HepG2 (cell line): ENCODE data around the gene RAPSN. TPM values are rescaled to one million over a fixed set of nuclear protein-coding genes. Genes with fewer than 3 reads are reported as not detected.

Experiments used
- ATAC-seq: fragments of 200-7000 bp; cut with Tn5 transposase; 3 replicates; pipeline ENCODE4 v1.9.1; 2020; ENCODE audit warnings: mild to moderate bottlenecking, moderate library complexity
- BruUV-seq: library from RNA; stranded (reverse); fragments of 400-500 nt; replicated peaks from 2 replicates; lab custom pipeline; 2021; lab: Mats Ljungman, UMichigan
- CTCF ChIA-PET: fragments of 300-600 bp; formaldehyde crosslinking; extraction: SDS; loops from one replicate; lab custom pipeline; 2021; ENCODE audit warnings: low total read pairs, inconsistent platforms, low intra/inter-chr PET ratio; lab: Yijun Ruan, JAX
- POLR2A ChIA-PET: fragments of 350-600 bp; sonication (Branson Sonifier 250); formaldehyde crosslinking; loops from one replicate; lab custom pipeline; 2020; ENCODE audit warnings: antibody characterized with exemption, inconsistent platforms; lab: Yijun Ruan, JAX
- DNase-seq: peaks from one replicate; pipeline ENCODE4 v3.0.0-alpha.2; 2015; ENCODE audit warnings: low spot score
- FAIRE-seq: peaks from 3 replicates; lab custom pipeline; 2011; peaks lifted over from hg19 to GRCh38; lab: Jason Lieb, UNC
- H2AFZ ChIP-seq: one replicate; pipeline ENCODE4 v1.6.1; 2011; ENCODE audit warnings: low read length, inconsistent platforms
- H3K27ac ChIP-seq: fragments of 300-600 bp; 3 replicates; pipeline ENCODE4 v1.8.0; 2011; ENCODE audit warnings: mixed run types, mild to moderate bottlenecking, mixed read lengths, low read length, inconsistent platforms; ENCODE audit not compliant: insufficient read depth; ENCODE audit errors: extremely low read length
- H3K27me3 ChIP-seq, 2 experiments: fragments of 200-600 bp in 1 of 2; 2 replicates in 1 of 2; 3 replicates in 1 of 2; pipeline versions ENCODE4 v1.6.0 to v1.8.0; 2011; ENCODE audit warnings: low read length in 2 of 2, mild to moderate bottlenecking in 2 of 2, moderate library complexity in 2 of 2, inconsistent platforms in 1 of 2; ENCODE audit not compliant: insufficient read depth in 2 of 2, control insufficient read depth in 1 of 2
- H3K36me3 ChIP-seq, 2 experiments: fragments of 200-600 bp in 1 of 2; replicated peaks in 1 of 2; 2 replicates in 1 of 2; 3 replicates in 1 of 2; pipeline versions ENCODE4 v1.5.1 to v1.8.0; 2011; ENCODE audit warnings: low read length in 2 of 2, inconsistent platforms in 1 of 2; ENCODE audit not compliant: insufficient read depth in 2 of 2, control insufficient read depth in 1 of 2
- H3K4me1 ChIP-seq: 2 replicates; pipeline ENCODE4 v1.5.1; 2012; ENCODE audit warnings: low read length, inconsistent platforms; ENCODE audit not compliant: insufficient read depth
- H3K4me2 ChIP-seq: 2 replicates; pipeline ENCODE4 v1.6.0; 2011; ENCODE audit warnings: low read depth, low read length, inconsistent platforms
- H3K4me3 ChIP-seq, 3 experiments: fragments of 200-600 bp in 1 of 3; sonication (generic), shearing (Covaris generic) in 1 of 3; replicated peaks in 1 of 3; 2 replicates each; pipeline ENCODE4 v1.5.1; 2011 to 2016; ENCODE audit warnings: low read length in 3 of 3, inconsistent platforms in 2 of 3, low read depth in 2 of 3, mild to moderate bottlenecking in 2 of 3, control low read depth in 1 of 3, mixed read lengths in 1 of 3; ENCODE audit not compliant: insufficient read depth in 1 of 3
- H3K79me2 ChIP-seq: one replicate; pipeline ENCODE4 v1.6.1; 2011; ENCODE audit warnings: low read length, inconsistent platforms; ENCODE audit not compliant: insufficient read depth
- H3K9ac ChIP-seq: 2 replicates; pipeline ENCODE4 v1.6.0; 2011; ENCODE audit warnings: mild to moderate bottlenecking, low read depth, low read length, inconsistent platforms; ENCODE audit not compliant: insufficient read depth
- H3K9me3 ChIP-seq: 2 replicates; pipeline ENCODE4 v1.5.1; 2012; ENCODE audit warnings: mild to moderate bottlenecking, low read length
- H4K20me1 ChIP-seq: 2 replicates; pipeline ENCODE4 v1.6.0; 2011; ENCODE audit warnings: inconsistent platforms, mild to moderate bottlenecking, low read length, moderate library complexity; ENCODE audit not compliant: insufficient read depth
- FOXA1 ChIP-seq, 2 experiments: fragments of 450-650 bp in 1 of 2; sonication (generic) in 1 of 2; formaldehyde crosslinking in 1 of 2; IDR thresholded peaks; 2 replicates each; pipeline versions ENCODE4 v1.4.0 to v1.6.1; 2016 to 2020; ENCODE audit warnings: missing genetic modification reagents in 1 of 2
- GABPA ChIP-seq, 2 experiments: IDR thresholded peaks; 2 replicates each; pipeline ENCODE4 v1.6.1; 2011 to 2016; ENCODE audit warnings: low read depth in 2 of 2, low read length in 1 of 2, missing biosample characterization in 1 of 2, missing genetic modification characterization in 1 of 2
- KDM5B ChIP-seq: sonication (generic); formaldehyde crosslinking; IDR thresholded peaks from 2 replicates; pipeline ENCODE4 v1.4.0; 2020; ENCODE audit warnings: missing genetic modification reagents, mild to moderate bottlenecking, borderline replicate concordance
- MTERF4 ChIP-seq: sonication (generic); formaldehyde crosslinking; IDR thresholded peaks from 2 replicates; pipeline ENCODE4 v1.8.0; 2023; ENCODE audit warnings: mild to moderate bottlenecking, missing genetic modification reagents
- NFIB ChIP-seq: sonication (generic); formaldehyde crosslinking; IDR thresholded peaks from 2 replicates; pipeline ENCODE4 v1.9.0; 2021; ENCODE audit warnings: missing genetic modification reagents, mild to moderate bottlenecking, borderline replicate concordance
- NR2F6 ChIP-seq, 2 experiments: IDR thresholded peaks; 2 replicates each; pipeline ENCODE4 v1.6.1; 2016; ENCODE audit warnings: antibody characterized with exemption in 1 of 2, mild to moderate bottlenecking in 1 of 2
- POLR2AphosphoS2 ChIP-seq: IDR thresholded peaks from 2 replicates; pipeline ENCODE4 v1.6.1; 2011; ENCODE audit warnings: low read depth, low read length, improper control_type of control experiment
- RBFOX2 ChIP-seq: fragments of 200-400 bp; formaldehyde crosslinking; IDR thresholded peaks from 2 replicates; pipeline ENCODE4 v1.6.1; 2017; ENCODE audit warnings: low read depth, mild to moderate bottlenecking, low read length
- SAP130 ChIP-seq: IDR thresholded peaks from 2 replicates; pipeline ENCODE4 v1.6.1; 2016; ENCODE audit warnings: low read depth
- SNAI1 ChIP-seq: sonication (generic); formaldehyde crosslinking; IDR thresholded peaks from 2 replicates; pipeline ENCODE4 v1.5.0; 2020; ENCODE audit warnings: mild to moderate bottlenecking, missing genetic modification reagents, borderline replicate concordance
- ZBTB33 ChIP-seq: sonication (generic); formaldehyde crosslinking; IDR thresholded peaks from 2 replicates; pipeline ENCODE4 v1.4.0; 2020; ENCODE audit warnings: missing genetic modification reagents
- ZBTB38 ChIP-seq: sonication (generic); formaldehyde crosslinking; IDR thresholded peaks from 2 replicates; pipeline ENCODE4 v1.5.1; 2020; ENCODE audit warnings: mild to moderate bottlenecking, missing genetic modification reagents
- ZBTB7A ChIP-seq: sonication (generic); formaldehyde crosslinking; IDR thresholded peaks from 2 replicates; pipeline ENCODE4 v1.8.0; 2022; ENCODE audit warnings: mild to moderate bottlenecking, missing genetic modification reagents
- ZNF143 ChIP-seq: sonication (generic); formaldehyde crosslinking; IDR thresholded peaks from 2 replicates; pipeline ENCODE4 v1.4.0; 2020; ENCODE audit warnings: missing genetic modification reagents
- ZNF280B ChIP-seq: sonication (generic); formaldehyde crosslinking; IDR thresholded peaks from 2 replicates; pipeline ENCODE4 v1.5.0; 2020; ENCODE audit warnings: missing genetic modification reagents, mild to moderate bottlenecking, borderline replicate concordance
- ZNF557 ChIP-seq: sonication (generic); formaldehyde crosslinking; IDR thresholded peaks from 2 replicates; pipeline ENCODE4 v1.4.0; 2020; ENCODE audit warnings: missing genetic modification reagents
- ZNF563 ChIP-seq: sonication (generic); formaldehyde crosslinking; IDR thresholded peaks from 2 replicates; pipeline ENCODE4 v1.8.0; 2022; ENCODE audit warnings: mild to moderate bottlenecking, moderate library complexity, missing genetic modification reagents
- WGBS: methylation state at CpG from one replicate; pipeline ENCODE4 v1.1.6; 2017; ENCODE audit warnings: low lambda C conversion rate; 5-methylcytosine and 5-hydroxymethylcytosine counted together
- in situ Hi-C: cut with HindIII; loops from 2 replicates; pipeline ENCODE4 v1.10.0; 2017; ENCODE audit warnings: low pct_unique_long_range_greater_than_20kb; ENCODE audit not compliant: extremely low pct_ligation_motif_present
- intact Hi-C: fragments of 100-400 bp; cut with micrococcal nuclease; formaldehyde crosslinking; loops from one replicate; pipeline ENCODE4 v1.10.0; 2022; ENCODE audit not compliant: unreplicated experiment
- polyA plus RNA-seq, 8 experiments: library from polyadenylated mRNA; depleted of rRNA in 3 of 8; stranded (reverse) in 7 of 8; unstranded in 1 of 8; fragments of >200 nt; fragmentation: Illumina TruSeq in 4 of 8; extraction: Trizol in 4 of 8; gene quantifications; 2 replicates each; pipeline versions ENCODE4 v1.2.1 to v1.2.3, GENCODE V29; 2011 to 2016; ENCODE audit warnings: low read depth in 4 of 8, missing spikeins in 1 of 8, mixed read lengths in 1 of 8; ENCODE audit not compliant: insufficient read depth in 1 of 8
- total RNA-seq, 5 experiments: library from RNA; depleted of rRNA; stranded (reverse); fragments of >200 nt; fragmentation: Illumina TruSeq; extraction: Trizol; gene quantifications; 2 replicates each; pipeline ENCODE4 v1.2.3, GENCODE V29; 2016; ENCODE audit warnings: low read depth in 1 of 5

RAPSN gene
- total and polyA plus RNA-seq, 2 of the 13 experiments (the other 11 are each of a cell fraction or from before 2014, with no cell fraction given): 0.15 to 1.2 TPM

GRCh38 chr11:47394322-47395222 is 54.4 kb downstream of the RAPSN start:
- no peaks in the 10 kb centered on the region for H3K79me2 ChIP-seq
- peaks cover 0 to 16% of the 10 kb centered on the region in 2 experiments; a peak in 2 of 5 replicates for H3K27me3 ChIP-seq
- in situ Hi-C loops: no loop called here
- H3K27ac ChIP-seq: no peak overlapping the region
- H2AFZ ChIP-seq: no peak overlapping the region
- H3K9me3 ChIP-seq: no peaks in the 10 kb centered on the region
- ATAC-seq (peak; percentile 16), DNase-seq (peak; percentile 38), FAIRE-seq (no peak)
- ChIA-PET POLR2A (no interaction called here), CTCF (no interaction called here)
- BruUV-seq: no TSS peak
- WGBS: 82% methylated on average over 15 of the region's 39 CpGs
- no peak overlapping the region for H3K9ac ChIP-seq
- H3K4me1 ChIP-seq: peaks cover 58% of the 10 kb centered on the region
- H3K4me3 ChIP-seq: no peak overlapping the region
- intact Hi-C loops: no loop called here
- H3K4me2 ChIP-seq: no peak overlapping the region
- H3K36me3 ChIP-seq: no peaks in the 10 kb centered on the region
- no peaks in the 10 kb centered on the region for H4K20me1 ChIP-seq
- TF ChIP-seq ZNF143 (no peak), ZBTB33 (CRISPR knock-in tag) (peak; percentile 94), ZBTB7A (peak; percentile 72; the same call in 1 of the 2 replicates), MTERF4 (CRISPR knock-in tag) (no peak), POLR2AphosphoS2 (no peak), ZNF557 (CRISPR knock-in tag) (no peak), RBFOX2 (peak; percentile 53; the same call in 1 of the 2 replicates), NFIB (no peak), KDM5B (no peak), SNAI1 (CRISPR knock-in tag) (no peak), SAP130 (CRISPR knock-in tag) (peak; percentile 49; the same call in 1 of the 2 replicates), ZNF280B (CRISPR knock-in tag) (0 out of 2 replicates have a peak, but pooled peaks have one; percentile 21), FOXA1 (IDR thresholded peaks at IDR 0.05) (no peak), FOXA1 (CRISPR knock-in tag; IDR thresholded peaks at IDR 0.05) (peak; percentile 31; the same call in 1 of the 2 replicates), NR2F6 (IDR thresholded peaks at IDR 0.05) (no peak), NR2F6 (CRISPR knock-in tag; IDR thresholded peaks at IDR 0.05) (0 out of 2 replicates have a peak, but pooled peaks have one; percentile 6), ZNF563 (CRISPR knock-in tag) (0 out of 2 replicates have a peak, but pooled peaks have one; percentile 48), ZBTB38 (peak; percentile 76; the same call in 1 of the 2 replicates), GABPA (IDR thresholded peaks at IDR 0.05; ENCODE audit: low read depth, low read length) (no peak), GABPA (CRISPR knock-in tag; IDR thresholded peaks at IDR 0.05; ENCODE audit: low read depth) (peak; percentile 90)
